ENCODE data around the gene LZTR1.

Gene LZTR1

GRCh38 chr22:20983081-20983771 is 1.1 kb downstream of the LZTR1 start:
- DNase-seq, result no peak

- no peak for DNase-seq
Observed at GRCh38 chr22:20985720-20986119, 3.6 kb downstream of the LZTR1 start.

GRCh38 chr22:20986365-20986764 is 4.3 kb downstream of the LZTR1 start:
- DNase-seq, result no peak

- no peak for DNase-seq
Observed at GRCh38 chr22:20987375-20987774, 5.3 kb downstream of the LZTR1 start.

GRCh38 chr22:20988573-20989322 is 6.7 kb downstream of the LZTR1 start:
- no peak for DNase-seq

GRCh38 chr22:20989323-20990138 is 7.4 kb downstream of the LZTR1 start:
- DNase-seq, result no peak

- no peak for DNase-seq
Observed at GRCh38 chr22:20990184-20991180, 8.4 kb downstream of the LZTR1 start.

- no peak for DNase-seq
Observed at GRCh38 chr22:20991252-20992055, 9.4 kb downstream of the LZTR1 start.

- no peak for DNase-seq
Observed at GRCh38 chr22:20992056-20992442, 10.0 kb downstream of the LZTR1 start.

GRCh38 chr22:20992456-20993303 is 10.6 kb downstream of the LZTR1 start:
- no peak for DNase-seq

GRCh38 chr22:20993304-20994127 is 11.4 kb downstream of the LZTR1 start:
- no peak for DNase-seq

- DNase-seq, result no peak
Observed at GRCh38 chr22:20994128-20994901, 12.2 kb downstream of the LZTR1 start.

GRCh38 chr22:20994902-20995241 is 12.8 kb downstream of the LZTR1 start:
- DNase-seq, result no peak

GRCh38 chr22:20995329-20996030 is 13.4 kb downstream of the LZTR1 start:
- DNase-seq, result no peak

- DNase-seq, result no peak
Observed at GRCh38 chr22:20996031-20996410, 13.9 kb downstream of the LZTR1 start.

- no peak for DNase-seq
Observed at GRCh38 chr22:20996598-20997535, 14.8 kb downstream of the LZTR1 start.
